NCI-H146 treated with DMSO at 0.1 percent for 48 hours (cell line): ENCODE data around the gene FXYD1.

Experiments
- DNase-seq: peaks from one replicate; lab custom pipeline; 2025; ENCODE audit not compliant: unreplicated experiment; lab: John Stamatoyannopoulos, UW

Gene FXYD1

GRCh38 chr19:35160629-35161433 lies 22.2 kb downstream of the FXYD1 start:
- no peak for DNase-seq

- DNase-seq: no peak
Measured at GRCh38 chr19:35161434-35161743, 22.8 kb downstream of the FXYD1 start.

- DNase-seq: no peak
Measured at GRCh38 chr19:35162471-35163326, 24.1 kb downstream of the FXYD1 start.

GRCh38 chr19:35164418-35164817 lies 25.8 kb downstream of the FXYD1 start:
- DNase-seq: no peak

GRCh38 chr19:35165200-35166058 lies 26.8 kb downstream of the FXYD1 start:
- DNase-seq: no peak

- no peak for DNase-seq
Measured at GRCh38 chr19:35166100-35167063, 27.8 kb downstream of the FXYD1 start.

- DNase-seq: no peak
Measured at GRCh38 chr19:35167251-35168119, 28.9 kb downstream of the FXYD1 start.

GRCh38 chr19:35168196-35168595 lies 29.6 kb downstream of the FXYD1 start:
- no peak for DNase-seq

- DNase-seq: no peak
Measured at GRCh38 chr19:35169221-35169995, 30.8 kb downstream of the FXYD1 start.

GRCh38 chr19:35170359-35171061 lies 31.9 kb downstream of the FXYD1 start:
- no peak for DNase-seq

GRCh38 chr19:35171730-35172129 lies 33.1 kb downstream of the FXYD1 start:
- DNase-seq: no peak

- DNase-seq: no peak
Measured at GRCh38 chr19:35174226-35174625, 35.6 kb downstream of the FXYD1 start.

GRCh38 chr19:35176181-35176570 lies 37.6 kb downstream of the FXYD1 start:
- no peak for DNase-seq

GRCh38 chr19:35177377-35178274 lies 39.0 kb downstream of the FXYD1 start:
- no peak for DNase-seq

GRCh38 chr19:35178701-35179100 lies 40.1 kb downstream of the FXYD1 start:
- DNase-seq: no peak

GRCh38 chr19:35179830-35180229 lies 41.2 kb downstream of the FXYD1 start:
- no peak for DNase-seq

GRCh38 chr19:35181387-35181786 lies 42.8 kb downstream of the FXYD1 start:
- no peak for DNase-seq
